H9 (cell line): Measurements from ENCODE around the gene LIMS2. TPM values are rescaled to one million over a fixed set of nuclear protein-coding genes. Genes with fewer than 3 reads are reported as not detected.

Experiments
- DNase-seq: peaks from one replicate; pipeline ENCODE4 v3.0.0-alpha.2; 2017
- H2AFZ ChIP-seq: one replicate; pipeline ENCODE4 v1.6.1; 2013; ENCODE audit warnings: mild to moderate bottlenecking, low read length, control low read depth, moderate library complexity
- H2AK5ac ChIP-seq: 2 replicates; pipeline ENCODE4 v1.6.1; 2013; ENCODE audit warnings: low read length, control low read depth, mixed read lengths; ENCODE audit not compliant: insufficient read length
- H2BK120ac ChIP-seq: one replicate; pipeline ENCODE4 v1.6.1; 2013; ENCODE audit warnings: low read depth, mild to moderate bottlenecking, low read length, control low read depth, inconsistent platforms; ENCODE audit not compliant: poor library complexity, severe bottlenecking
- H2BK12ac ChIP-seq: 2 replicates; pipeline ENCODE4 v1.6.1; 2013; ENCODE audit warnings: low read length, control low read depth, mixed read lengths, low read depth; ENCODE audit not compliant: insufficient read length
- H2BK15ac ChIP-seq: 2 replicates; pipeline ENCODE4 v1.6.1; 2013; ENCODE audit warnings: low read depth, low read length, control low read depth
- H2BK20ac ChIP-seq: one replicate; pipeline ENCODE4 v1.6.1; 2013; ENCODE audit warnings: low read depth, mild to moderate bottlenecking, low read length, control low read depth, inconsistent platforms; ENCODE audit not compliant: poor library complexity, severe bottlenecking
- H2BK5ac ChIP-seq: 2 replicates; pipeline ENCODE4 v1.6.1; 2013; ENCODE audit warnings: low read length, control low read depth, mixed read lengths; ENCODE audit not compliant: insufficient read length
- H3K14ac ChIP-seq: 2 replicates; pipeline ENCODE4 v1.6.1; 2013; ENCODE audit warnings: low read length, control low read depth; ENCODE audit not compliant: insufficient read depth
- H3K18ac ChIP-seq: 2 replicates; pipeline ENCODE4 v1.6.1; 2013; ENCODE audit warnings: low read depth, mild to moderate bottlenecking, mixed read lengths, low read length, control low read depth; ENCODE audit not compliant: insufficient read length
- H3K23ac ChIP-seq: 2 replicates; pipeline ENCODE4 v1.6.1; 2013; ENCODE audit warnings: low read length, control low read depth, mixed read lengths, low read depth; ENCODE audit not compliant: insufficient read length
- H3K23me2 ChIP-seq: 2 replicates; pipeline ENCODE4 v1.6.1; 2013; ENCODE audit warnings: low read depth, mild to moderate bottlenecking, mixed read lengths, low read length, control low read depth; ENCODE audit not compliant: insufficient read length, poor library complexity, severe bottlenecking
- H3K27ac ChIP-seq: 2 replicates; pipeline ENCODE4 v1.5.1; 2013; ENCODE audit warnings: low read length, control low read depth, mixed read lengths, low read depth; ENCODE audit not compliant: insufficient read length
- H3K27me3 ChIP-seq: 2 replicates; pipeline ENCODE4 v1.6.1; 2013; ENCODE audit warnings: low read length, control low read depth, inconsistent platforms; ENCODE audit not compliant: insufficient read depth
- H3K4ac ChIP-seq: 2 replicates; pipeline ENCODE4 v1.6.1; 2013; ENCODE audit warnings: low read depth, mild to moderate bottlenecking, control low read depth, inconsistent platforms, low read length, moderate library complexity
- H3K4me1 ChIP-seq: 2 replicates; pipeline ENCODE4 v1.6.1; 2013; ENCODE audit warnings: low read length, control low read depth, inconsistent platforms; ENCODE audit not compliant: insufficient read depth
- H3K4me2 ChIP-seq: 2 replicates; pipeline ENCODE4 v1.6.1; 2013; ENCODE audit warnings: low read length, control low read depth, mixed read lengths; ENCODE audit not compliant: insufficient read length, insufficient read depth
- H3K56ac ChIP-seq: 2 replicates; pipeline ENCODE4 v1.6.1; 2013; ENCODE audit warnings: low read depth, mild to moderate bottlenecking, mixed read lengths, low read length, control low read depth; ENCODE audit not compliant: insufficient read length
- H3K79me1 ChIP-seq: 2 replicates; pipeline ENCODE4 v1.6.1; 2013; ENCODE audit warnings: low read depth, mild to moderate bottlenecking, moderate library complexity, low read length, control low read depth, inconsistent platforms; ENCODE audit not compliant: insufficient read depth, poor library complexity, severe bottlenecking
- H3K79me2 ChIP-seq: 2 replicates; pipeline ENCODE4 v1.6.1; 2013; ENCODE audit warnings: low read length, control low read depth, inconsistent platforms; ENCODE audit not compliant: insufficient read depth
- H3K9ac ChIP-seq: 2 replicates; pipeline ENCODE4 v1.6.1; 2013; ENCODE audit warnings: low read length, control low read depth, mixed read lengths; ENCODE audit not compliant: insufficient read length; ENCODE audit errors: extremely low read depth
- H3K9me3 ChIP-seq: one replicate; pipeline ENCODE4 v1.6.1; 2013; ENCODE audit warnings: low read depth, low read length, inconsistent platforms; ENCODE audit not compliant: control insufficient read depth
- H3T11ph ChIP-seq: one replicate; pipeline ENCODE4 v1.6.1; 2013; ENCODE audit warnings: mild to moderate bottlenecking, low read length, control low read depth, inconsistent platforms
- H4K20me1 ChIP-seq: one replicate; pipeline ENCODE4 v1.6.1; 2013; ENCODE audit not compliant: control insufficient read depth, insufficient read length, insufficient read depth
- H4K5ac ChIP-seq: 2 replicates; pipeline ENCODE4 v1.6.1; 2013; ENCODE audit warnings: low read depth, mild to moderate bottlenecking, mixed read lengths, low read length, control low read depth; ENCODE audit not compliant: insufficient read length
- H4K8ac ChIP-seq: replicated peaks from 2 replicates; pipeline ENCODE4 v1.6.1; 2013; ENCODE audit warnings: low read length, control low read depth, mixed read lengths, low read depth; ENCODE audit not compliant: insufficient read length
- H4K91ac ChIP-seq: 2 replicates; pipeline ENCODE4 v1.6.1; 2013; ENCODE audit warnings: low read depth, mild to moderate bottlenecking, moderate library complexity, mixed read lengths, low read length, control low read depth; ENCODE audit not compliant: insufficient read length
- H3K27ac Mint-ChIP-seq, 3 experiments: 2 replicates in 2 of 3; 3 replicates in 1 of 3; pipeline ENCODE4 v1.8.0; 2020 to 2021; ENCODE audit warnings: mixed read lengths in 3 of 3, mild to moderate bottlenecking in 1 of 3, moderate library complexity in 1 of 3
- H3K27me3 Mint-ChIP-seq: 2 replicates; pipeline ENCODE4 v1.8.0; 2021; ENCODE audit warnings: low read depth, mild to moderate bottlenecking, moderate library complexity, mixed read lengths
- H3K36me3 Mint-ChIP-seq, 3 experiments: 2 replicates in 2 of 3; 3 replicates in 1 of 3; pipeline ENCODE4 v1.8.0; 2020 to 2021; ENCODE audit warnings: low read depth in 3 of 3, mixed read lengths in 3 of 3; ENCODE audit not compliant: insufficient read depth in 1 of 3
- H3K4me1 Mint-ChIP-seq, 2 experiments: 2 replicates each; pipeline ENCODE4 v1.8.0; 2020; ENCODE audit warnings: mixed read lengths in 2 of 2
- H3K4me3 Mint-ChIP-seq, 2 experiments: 2 replicates in 1 of 2; 3 replicates in 1 of 2; pipeline ENCODE4 v1.8.0; 2020 to 2021; ENCODE audit warnings: mild to moderate bottlenecking in 2 of 2, mixed read lengths in 2 of 2, moderate library complexity in 1 of 2
- H3K9me3 Mint-ChIP-seq, 2 experiments: 2 replicates in 1 of 2; 3 replicates in 1 of 2; pipeline ENCODE4 v1.8.0; 2020; ENCODE audit warnings: mild to moderate bottlenecking in 2 of 2, mixed read lengths in 2 of 2, moderate library complexity in 1 of 2
- CTCF ChIP-seq: fragments of 200-600 bp; sonication (generic); conservative IDR thresholded peaks from 3 replicates; pipeline ENCODE4 v1.8.0; 2021; ENCODE audit warnings: antibody characterized with exemption, mild to moderate bottlenecking
- WGBS: extraction: QIAGEN DNeasy Blood & Tissue Kit; methylation state at CpG from one replicate; pipeline ENCODE4 v1.1.7; 2013; ENCODE audit warnings: missing lambda C conversion rate, low lambda C conversion rate, mixed read lengths; ENCODE audit not compliant: insufficient read length; ENCODE audit errors: extremely low coverage; 5-methylcytosine and 5-hydroxymethylcytosine counted together
- total RNA-seq: library from RNA; stranded (reverse); gene quantifications from 2 replicates; pipeline ENCODE4 v1.2.1, GENCODE V29; 2021

LIMS2 gene
- total RNA-seq, 1 experiment from 2014 or later = 5.9 TPM

- Histone ChIP-seq H2AK5ac (no peak overlapping the region), H3K79me2 (no peaks in the 10 kb centered on the region), H3K9ac (no peak overlapping the region), H3K4me1 (no peaks in the 10 kb centered on the region), H3K18ac (no peak overlapping the region), H3K9me3 (no peaks in the 10 kb centered on the region), H3K23me2 (no peaks in the 10 kb centered on the region), H3K27ac (no peak overlapping the region), H4K20me1 (no peaks in the 10 kb centered on the region), H2BK15ac (no peak overlapping the region), H3K79me1 (no peaks in the 10 kb centered on the region), H3T11ph (no peak overlapping the region), H3K23ac (no peak overlapping the region), H3K4me2 (no peak overlapping the region), H4K5ac (no peak overlapping the region), H2BK5ac (no peak overlapping the region), H4K91ac (no peak overlapping the region), H3K4ac (no peak overlapping the region), H3K14ac (no peak overlapping the region), H3K56ac (no peak overlapping the region), H2BK20ac (no peak overlapping the region), H2AFZ (no peak overlapping the region), H2BK120ac (no peak overlapping the region), H4K8ac (no peak overlapping the region), H3K27me3 (no peaks in the 10 kb centered on the region), H2BK12ac (no peak overlapping the region)
- no peak for DNase-seq
- Mint-ChIP-seq H3K36me3 (no peaks in the 10 kb centered on the region), H3K4me1 (no peaks in the 10 kb centered on the region), H3K27ac (no peak overlapping the region), H3K27me3 (no peaks in the 10 kb centered on the region), H3K4me3 (no peak overlapping the region), H3K9me3 (no peaks in the 10 kb centered on the region; a peak in 2 of 5 replicates)
- WGBS = no CpG with 5 or more reads among the region's 8 CpGs
- TF ChIP-seq CTCF = no peak
Observed at GRCh38 chr2:127604986-127605385, 70.3 kb downstream of the LIMS2 start.
